Measurements from ENCODE around the gene CBX4.

Gene CBX4

DNA sequence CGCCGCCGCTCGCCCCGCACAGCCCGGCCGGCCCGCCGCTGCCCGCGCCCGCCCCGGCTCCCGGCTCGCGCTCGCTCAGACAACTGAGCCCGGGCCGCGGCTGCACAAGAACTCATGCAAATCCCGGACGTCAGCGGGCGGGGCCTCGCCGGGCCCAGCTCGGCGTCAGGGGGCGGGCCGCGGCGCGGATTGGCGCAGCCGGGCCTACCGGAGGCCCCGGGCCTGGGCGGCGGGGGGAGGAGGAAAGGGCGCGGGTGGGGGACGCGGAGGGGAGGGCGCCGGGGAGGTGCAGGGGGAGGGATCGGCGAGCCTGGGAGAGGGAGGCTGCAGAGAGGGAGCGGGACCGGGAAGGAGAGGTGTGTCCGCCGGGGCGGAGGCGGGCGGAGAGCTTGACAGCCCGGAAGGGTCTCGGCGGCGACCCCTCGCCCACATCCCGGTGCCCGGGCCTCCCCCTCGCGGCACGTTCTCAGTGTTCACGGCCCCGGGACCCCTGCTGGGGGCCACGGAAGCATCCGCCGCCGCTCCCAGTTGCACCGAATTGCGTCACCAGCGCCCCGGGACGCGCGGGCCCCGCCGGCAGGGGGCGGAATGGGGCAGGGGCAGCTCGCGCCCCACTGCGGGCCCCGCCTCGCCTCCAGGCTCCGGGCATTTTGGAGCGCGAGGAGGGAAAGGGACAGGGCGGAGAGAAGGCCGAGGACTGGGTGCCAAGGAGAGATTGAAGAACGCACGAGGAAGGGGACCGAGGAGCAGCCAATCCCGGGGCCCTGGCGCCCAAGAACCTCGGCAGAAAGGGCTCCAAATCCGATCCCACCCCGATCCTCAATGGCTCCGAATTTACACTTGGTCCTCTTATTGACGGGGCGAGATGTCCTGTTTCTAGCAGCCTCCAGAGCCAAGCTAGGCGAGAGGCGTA lies at the start of gene CBX4:
Gene CBX4 (minus strand): TSS at position 85 of the 913 bp plus-strand sequence. CDS start 189 bp downstream, outside the sequence.
- DNase-seq (ENCODE audit: low spot score), result peak; percentile 92

DNA sequence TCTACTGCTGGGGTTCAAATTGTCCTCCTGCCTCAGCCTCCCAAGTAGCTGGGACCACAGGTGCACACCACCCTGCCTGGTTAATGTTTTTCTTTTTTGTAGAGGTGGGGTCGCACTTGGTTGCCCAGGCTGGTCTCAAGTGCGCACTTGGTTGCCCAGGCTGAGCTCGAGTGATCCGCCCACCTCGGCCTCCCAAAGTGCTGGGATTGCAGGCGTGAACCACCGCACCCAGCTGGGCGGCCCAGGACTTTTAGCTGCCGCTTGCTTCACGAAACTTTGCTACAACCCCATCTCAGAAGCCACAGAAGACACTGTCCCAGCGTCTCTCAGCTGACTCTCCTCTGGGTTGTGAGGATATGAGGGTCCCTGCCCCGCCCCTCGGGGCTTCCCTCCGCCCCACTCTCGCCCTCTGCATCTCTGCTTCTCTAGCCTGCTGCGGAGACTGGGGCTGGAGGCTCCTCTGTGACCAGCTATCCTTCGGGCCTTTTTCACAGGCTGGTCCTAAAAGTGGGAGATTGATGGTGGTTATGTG lies 48.8 kb upstream of the CBX4 start:
- no peak for DNase-seq (ENCODE audit: low spot score)

DNA sequence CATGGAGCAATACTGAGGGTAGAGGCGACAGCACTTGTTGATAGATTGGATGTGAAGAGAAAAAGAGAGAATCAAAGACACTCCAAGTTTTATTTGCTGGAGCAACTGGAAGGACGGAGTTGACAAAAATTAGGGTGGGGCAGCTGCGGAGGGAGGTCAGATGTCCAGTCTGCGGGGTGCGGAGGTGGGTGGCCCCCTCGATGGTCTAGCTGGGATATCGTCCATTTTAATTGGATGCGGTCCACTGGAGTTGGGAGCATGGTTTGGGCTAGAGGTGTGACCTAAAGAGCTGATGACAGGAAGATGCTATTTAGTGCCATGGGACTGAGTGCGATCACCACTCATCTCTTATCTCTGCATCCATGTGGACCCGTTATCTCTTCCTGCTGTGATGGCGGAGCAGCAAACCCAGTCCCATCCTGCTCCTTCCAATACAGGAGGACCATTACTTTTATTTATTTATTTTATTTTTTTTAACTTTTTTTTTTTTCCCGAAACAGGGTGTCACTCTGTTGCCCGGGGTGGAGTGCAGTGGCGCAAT lies 48.3 kb upstream of the CBX4 start:
- DNase-seq (ENCODE audit: low spot score), result no peak

DNA sequence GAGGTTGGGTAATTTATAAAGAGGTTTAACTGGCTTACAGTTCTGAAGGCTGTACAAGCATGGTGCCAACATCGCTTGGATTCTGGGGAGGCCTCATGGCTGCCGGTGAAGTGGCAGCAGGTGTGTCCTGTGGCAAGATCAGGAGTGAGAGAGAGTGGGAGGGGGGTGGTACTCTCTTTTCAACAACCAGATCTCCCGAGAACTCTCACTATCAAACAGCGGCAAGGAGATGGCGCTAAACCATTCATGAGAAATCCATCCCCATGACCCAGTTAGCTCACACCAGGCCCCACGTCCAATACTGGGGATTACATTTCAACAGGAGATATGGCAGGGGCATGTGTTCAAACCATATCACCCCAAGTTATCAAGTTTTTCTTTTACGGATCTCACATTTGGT lies 44.0 kb upstream of the CBX4 start:
- DNase-seq (ENCODE audit: low spot score), result no peak

DNA sequence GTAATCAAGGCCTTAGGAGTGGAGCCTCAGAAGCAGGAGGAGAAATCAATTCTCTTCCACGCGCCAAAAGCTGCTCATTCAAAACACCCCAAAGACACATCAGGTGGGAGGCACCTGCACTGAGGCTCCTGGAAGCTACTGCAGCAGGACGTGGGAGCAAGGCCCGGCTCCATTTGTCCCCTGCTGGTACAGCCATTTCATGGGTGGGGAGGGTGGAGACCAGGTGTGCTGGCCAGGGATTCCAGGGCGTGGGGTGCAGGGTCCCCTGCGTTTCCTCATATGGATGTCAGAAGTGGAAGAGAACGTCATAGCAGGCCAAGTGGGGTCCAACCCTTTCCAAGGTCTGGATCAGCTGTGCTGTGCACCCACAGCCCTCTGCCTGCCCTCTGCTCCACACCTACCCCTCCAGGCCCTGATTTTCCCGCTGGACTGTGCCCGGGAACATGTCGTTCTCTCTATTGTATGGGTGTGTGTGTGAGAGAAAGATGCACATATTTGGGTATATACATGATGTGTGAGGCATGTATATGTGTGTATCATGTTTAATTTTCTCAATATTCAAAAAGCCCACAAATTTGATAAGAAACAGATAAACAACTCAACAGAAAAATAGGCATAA lies 39.2 kb upstream of the CBX4 start:
- no peak for DNase-seq (ENCODE audit: low spot score)

DNA sequence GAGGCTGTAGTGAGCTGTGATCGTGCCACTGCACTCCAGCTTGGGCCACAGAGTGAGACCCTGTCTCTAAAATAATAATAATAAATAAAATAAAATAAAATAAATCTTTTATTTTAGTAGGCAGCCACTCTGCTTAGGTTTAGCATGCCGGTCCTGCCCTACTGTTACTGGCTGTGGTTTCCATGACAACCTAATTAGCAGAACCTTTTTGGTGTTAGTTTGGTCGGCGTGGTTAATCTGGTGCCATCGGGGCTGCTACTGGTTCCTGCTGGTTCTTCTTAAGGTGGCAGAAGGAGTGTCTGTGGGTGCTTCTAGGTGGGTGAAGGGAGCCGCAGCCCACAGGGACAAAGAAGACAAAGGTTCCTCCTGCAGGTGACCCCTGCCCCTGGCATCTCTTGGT lies 37.8 kb upstream of the CBX4 start:
- DNase-seq (ENCODE audit: low spot score), result no peak

DNA sequence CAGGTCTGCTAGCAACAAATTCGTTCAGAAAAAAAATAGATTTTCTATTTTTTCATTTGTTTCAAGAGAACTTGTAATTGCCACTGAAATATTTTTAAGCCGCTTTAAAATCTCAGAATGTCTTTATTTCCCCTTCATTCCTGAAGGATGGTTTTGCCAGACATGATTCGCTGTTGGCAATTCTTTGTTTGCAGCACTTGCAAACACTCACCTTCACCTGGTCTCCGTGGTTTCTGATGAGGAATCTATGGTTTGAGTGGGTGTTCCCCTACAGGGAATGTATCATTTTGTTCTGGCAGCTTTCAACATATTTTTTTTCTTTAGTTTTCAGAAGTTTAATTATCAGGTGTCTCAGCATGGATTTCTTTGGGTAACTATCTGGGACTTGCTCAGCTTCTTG lies 36.3 kb upstream of the CBX4 start:
- no peak for DNase-seq (ENCODE audit: low spot score)

DNA sequence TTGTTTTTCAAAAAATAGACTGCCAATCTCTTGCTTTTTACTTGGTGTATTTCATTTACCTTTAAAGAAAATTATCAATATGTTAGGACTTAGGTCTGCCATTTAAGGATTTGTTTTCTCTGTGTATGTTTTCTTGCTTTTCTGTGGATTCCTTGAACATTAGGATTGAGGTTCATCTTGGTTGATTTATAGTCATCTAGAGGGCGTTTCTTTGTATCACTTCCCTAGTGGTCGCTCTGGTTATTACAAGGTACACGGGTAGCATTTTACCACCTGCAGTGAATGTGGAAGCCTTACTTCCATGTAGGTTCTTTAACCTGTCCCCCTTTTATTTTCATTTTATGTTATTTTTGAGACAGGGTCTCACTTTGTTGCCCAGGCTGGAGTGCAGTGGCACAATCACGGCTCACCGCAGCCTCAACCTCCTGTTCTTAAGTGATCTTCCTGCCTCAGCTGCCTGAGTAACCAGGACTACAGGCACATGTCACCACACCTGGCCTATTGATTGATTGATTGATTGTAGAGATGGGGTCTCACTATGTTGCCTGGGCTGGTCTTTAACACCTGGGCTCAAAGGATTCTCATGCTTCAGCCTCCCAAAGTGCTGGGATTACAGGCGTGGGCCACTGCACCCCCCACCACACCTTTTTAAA lies 35.2 kb upstream of the CBX4 start:
- peak; percentile 53 for DNase-seq (ENCODE audit: low spot score)

DNA sequence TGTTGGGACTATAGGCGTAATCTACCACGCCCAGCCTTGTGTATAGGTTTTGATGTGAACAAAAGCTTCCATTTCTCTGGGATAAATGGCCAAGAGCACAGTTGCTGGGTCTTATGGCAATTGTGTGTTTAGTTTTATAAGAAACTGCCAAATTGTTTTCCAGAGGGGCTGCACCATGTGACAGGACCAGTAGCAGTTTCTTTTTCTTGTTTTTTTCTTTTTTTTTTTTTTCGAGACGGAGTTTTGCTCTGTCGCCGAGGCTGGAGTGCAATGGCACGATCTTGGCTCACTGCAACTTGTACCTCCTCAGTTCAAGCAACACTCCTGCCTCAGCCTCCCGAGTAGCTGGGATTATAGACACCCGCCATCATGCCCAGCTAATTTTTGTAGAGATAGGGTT lies 34.3 kb upstream of the CBX4 start:
- DNase-seq (ENCODE audit: low spot score), result no peak

DNA sequence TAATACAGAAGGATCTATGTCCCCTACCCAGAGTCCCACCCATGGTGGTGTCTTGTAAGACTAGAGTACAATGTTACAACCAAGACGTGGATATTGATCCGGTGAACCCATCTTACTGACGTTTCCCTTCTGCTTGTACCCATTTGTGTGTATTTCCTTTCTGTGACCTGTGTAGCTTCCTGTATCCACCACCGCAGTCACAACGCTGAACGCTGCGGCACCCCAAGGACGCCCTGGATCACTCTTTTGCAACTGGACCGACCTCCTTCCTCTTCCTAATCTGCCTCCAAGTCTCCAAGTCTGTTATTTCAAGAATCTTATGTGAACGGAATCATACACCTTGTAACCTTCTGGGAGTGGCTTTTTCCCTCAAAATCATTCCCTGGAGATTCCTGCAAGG lies 33.5 kb upstream of the CBX4 start:
- DNase-seq (ENCODE audit: low spot score), result no peak

DNA sequence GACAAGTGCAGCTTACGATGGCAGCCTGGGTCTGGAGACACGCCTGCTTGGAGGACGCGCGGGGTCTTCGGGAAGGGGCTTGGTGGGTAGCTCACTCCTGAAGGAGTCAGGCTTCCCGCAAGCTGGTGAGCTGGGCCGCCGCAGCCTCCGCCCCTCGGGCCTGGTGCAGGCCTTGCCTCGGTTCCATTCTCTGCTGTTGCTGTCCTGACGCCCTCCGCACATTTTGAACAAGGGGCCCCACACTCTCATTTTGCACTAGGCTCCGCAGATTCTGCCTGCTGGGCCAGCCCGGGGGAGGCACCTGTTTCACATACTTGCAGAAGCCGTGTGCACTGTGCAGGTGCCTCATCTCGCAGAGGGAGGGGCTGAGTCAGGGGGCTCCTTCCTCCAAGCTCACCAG lies 31.9 kb upstream of the CBX4 start:
- DNase-seq (ENCODE audit: low spot score), result no peak

DNA sequence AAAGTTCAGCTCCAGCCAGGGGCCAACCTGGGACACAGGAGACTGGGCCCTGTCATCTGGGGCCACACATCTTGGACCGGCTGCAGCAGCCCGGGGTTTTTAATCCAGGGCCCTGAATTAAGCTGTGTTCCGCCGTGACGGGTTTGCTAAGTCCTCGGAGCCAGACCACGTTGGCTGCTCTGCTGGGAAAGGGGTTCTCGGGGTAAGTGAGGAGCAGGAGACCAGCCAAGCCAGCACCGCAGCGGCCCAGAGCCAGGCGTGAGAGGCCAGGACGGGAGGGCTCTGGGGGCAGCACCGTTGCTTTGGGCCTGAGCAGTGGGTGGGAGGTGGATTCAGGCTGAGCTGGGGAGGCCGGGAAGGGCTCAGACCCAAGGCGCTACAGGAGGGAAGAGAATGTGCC lies 31.3 kb upstream of the CBX4 start:
- no peak for DNase-seq (ENCODE audit: low spot score)

DNA sequence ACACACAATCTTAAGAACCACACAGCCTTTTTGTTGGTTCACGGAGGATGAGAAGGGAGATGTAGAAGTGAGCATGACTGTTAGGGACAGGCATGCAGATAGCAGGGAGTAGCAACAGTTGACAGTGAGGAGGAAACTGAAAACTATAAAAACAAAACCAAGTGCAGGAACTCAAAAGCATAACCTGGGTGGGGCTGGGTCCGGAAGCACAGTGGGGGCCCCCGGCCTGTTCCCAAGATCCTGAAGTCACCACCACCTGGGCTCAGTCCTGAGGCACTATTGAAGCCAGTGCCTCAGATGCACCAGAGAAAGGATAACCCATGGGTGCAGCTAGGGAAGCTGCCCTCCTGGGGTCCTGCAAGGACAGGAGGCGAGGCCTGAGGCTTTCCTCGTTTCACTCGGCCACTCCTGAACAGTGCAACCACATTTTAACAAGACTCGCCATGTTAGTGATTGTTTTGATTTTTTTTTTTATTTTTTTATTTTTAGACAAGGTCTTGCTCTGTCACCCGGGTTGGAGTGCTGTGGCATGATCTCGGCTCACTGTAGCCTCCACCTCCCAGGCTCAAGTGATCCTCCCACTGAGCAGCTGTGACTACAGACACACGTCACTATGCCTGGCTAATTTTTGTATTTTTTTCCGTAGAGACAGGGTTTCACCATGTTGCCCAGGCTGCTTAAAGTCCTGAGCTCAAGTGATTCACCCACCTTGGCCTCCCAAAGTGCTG lies 27.7 kb upstream of the CBX4 start:
- DNase-seq (ENCODE audit: low spot score), result no peak

DNA sequence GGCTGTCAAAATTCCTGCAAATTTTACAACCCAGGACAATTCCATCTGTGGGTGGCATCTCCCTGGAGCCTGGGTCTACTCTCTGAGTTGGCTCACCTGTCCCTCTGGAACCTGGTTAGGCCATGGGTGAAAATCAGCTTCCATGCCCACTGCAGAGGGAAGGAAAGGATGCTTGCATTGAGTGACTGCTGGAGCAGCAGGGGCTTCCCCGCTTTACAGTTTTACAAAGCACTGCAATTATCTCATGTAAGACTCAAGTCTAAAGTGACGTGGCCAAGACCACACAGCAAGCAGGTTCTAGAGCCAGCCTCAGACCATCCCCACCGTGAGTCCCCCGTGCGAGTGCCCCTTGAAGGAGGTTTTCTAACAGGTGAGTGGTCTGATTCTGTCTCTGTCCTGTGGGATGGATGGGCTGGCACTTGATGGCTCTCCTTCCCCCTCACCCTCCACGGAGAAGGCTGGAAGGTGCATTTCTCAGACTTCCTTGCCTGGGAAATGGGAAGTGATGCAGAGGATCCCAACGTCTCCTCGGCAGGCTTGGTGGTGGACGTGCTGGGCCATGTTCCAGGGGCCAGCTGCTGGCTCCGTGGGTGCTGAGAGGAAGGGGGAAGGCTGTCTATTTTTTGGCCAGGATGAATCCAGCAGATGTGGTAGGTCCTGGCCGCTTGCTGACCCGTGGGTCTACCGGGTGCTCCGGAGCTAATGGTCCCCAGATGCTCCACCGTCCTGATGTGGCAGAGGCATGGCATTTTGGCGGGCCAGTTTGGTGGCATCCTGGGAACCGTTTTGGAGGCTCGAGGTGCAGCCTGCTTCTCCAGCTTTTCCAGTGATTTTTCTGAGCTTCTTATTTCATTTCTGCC lies 26.3 kb upstream of the CBX4 start:
- DNase-seq (ENCODE audit: low spot score), result no peak

DNA sequence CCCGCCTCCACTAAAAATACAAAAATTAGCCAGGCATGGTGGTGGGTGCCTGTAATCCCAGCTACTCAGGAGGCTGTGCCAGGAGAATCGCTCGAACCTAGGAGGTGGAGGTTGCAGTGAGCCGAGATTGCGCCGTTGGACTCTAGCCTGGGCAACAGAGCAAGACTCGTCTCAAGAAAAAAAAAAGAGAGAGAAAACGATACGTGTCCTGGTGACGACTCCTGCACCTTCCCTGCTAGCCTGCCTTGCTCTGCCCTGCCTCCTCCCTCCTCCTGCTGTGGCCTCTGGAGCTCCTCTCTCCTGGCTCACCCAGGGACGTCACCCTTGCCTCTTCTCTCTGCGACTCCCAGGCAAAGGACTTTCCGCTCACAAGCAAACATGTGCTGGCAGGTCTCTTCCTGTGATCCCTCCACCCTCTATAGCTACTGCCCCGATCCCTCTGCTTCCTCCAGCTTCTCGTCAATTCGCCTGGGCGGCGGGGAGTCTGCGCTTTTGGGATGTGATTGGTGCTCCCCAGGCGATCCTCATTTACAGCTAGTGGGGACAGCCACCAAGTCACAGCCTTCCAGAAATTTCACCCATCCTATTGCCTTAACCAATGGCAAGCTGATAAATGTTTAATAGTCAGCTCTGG lies 25.5 kb upstream of the CBX4 start:
- DNase-seq (ENCODE audit: low spot score), result no peak

DNA sequence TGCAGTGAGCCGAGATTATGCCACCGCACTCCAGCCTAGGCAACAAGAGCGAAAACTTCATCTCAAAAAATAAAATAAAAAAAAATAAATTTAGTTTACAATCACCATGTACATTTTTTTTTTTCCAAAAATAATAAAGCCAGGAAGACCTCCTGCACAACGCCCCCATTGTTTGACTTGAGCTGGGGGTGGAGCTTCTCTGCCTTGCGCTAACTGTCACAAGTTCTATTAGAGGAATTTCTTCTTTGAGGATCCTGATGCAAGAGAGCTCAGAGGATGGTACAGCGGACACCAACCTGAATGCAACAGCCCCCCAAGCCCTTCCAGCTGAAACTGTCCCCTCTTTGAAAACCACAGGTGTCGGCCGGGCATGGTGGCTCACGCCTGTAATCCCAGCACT lies 24.9 kb upstream of the CBX4 start:
- no peak for DNase-seq (ENCODE audit: low spot score)

DNA sequence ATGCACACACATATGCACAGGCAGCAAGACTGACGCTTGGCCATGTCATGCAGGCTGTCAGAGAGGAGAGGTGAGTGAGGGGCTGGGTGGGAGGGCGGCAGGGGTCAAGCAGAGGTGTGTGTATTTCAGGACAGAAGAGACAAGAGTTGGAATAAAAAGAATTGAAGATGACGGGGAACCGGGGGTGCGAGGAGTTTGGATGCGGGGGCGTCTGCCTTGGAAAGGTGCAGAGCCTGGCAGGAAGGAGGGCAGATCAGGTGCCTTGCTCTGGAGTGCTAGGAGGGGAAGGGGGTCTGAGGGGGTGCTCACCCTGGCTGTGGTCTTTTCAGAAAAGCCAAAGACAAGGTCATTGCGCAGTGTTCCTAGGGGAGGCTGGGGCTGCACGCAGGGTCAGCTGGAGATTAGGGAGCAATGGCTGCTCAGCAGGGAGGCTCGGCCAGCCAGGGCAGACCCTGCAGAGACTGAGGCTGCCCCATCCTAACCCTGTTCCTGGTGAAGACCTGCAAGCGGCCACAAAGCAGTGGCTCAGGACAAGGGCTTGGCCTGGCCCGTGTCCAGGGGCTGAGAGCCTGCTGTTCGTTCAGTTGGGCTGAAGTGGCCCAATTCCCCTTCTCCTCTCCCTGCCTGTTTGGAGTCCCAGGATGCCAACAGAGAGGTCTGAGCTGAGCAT lies 23.7 kb upstream of the CBX4 start:
- DNase-seq (ENCODE audit: low spot score), result no peak

DNA sequence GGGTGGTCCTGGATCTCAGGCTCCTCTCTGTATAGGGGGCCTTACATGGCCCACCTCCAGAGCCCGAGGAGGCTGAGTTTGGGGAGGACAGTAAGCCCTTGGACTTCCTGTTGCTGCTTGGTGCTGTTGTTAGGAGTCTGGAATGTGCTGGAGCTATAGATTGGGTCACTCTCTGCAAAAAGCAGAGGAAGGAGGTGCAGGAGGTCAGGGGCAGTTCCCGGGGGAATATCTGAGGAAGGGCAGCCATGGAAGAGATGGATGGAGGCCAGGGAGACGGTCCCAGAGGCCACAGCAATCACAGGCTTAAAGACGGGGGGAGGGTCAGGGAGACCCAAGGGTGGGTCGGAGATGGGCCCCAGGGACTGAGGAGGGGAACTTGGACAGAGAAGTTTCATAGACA lies 23.0 kb upstream of the CBX4 start:
- no peak for DNase-seq (ENCODE audit: low spot score)

DNA sequence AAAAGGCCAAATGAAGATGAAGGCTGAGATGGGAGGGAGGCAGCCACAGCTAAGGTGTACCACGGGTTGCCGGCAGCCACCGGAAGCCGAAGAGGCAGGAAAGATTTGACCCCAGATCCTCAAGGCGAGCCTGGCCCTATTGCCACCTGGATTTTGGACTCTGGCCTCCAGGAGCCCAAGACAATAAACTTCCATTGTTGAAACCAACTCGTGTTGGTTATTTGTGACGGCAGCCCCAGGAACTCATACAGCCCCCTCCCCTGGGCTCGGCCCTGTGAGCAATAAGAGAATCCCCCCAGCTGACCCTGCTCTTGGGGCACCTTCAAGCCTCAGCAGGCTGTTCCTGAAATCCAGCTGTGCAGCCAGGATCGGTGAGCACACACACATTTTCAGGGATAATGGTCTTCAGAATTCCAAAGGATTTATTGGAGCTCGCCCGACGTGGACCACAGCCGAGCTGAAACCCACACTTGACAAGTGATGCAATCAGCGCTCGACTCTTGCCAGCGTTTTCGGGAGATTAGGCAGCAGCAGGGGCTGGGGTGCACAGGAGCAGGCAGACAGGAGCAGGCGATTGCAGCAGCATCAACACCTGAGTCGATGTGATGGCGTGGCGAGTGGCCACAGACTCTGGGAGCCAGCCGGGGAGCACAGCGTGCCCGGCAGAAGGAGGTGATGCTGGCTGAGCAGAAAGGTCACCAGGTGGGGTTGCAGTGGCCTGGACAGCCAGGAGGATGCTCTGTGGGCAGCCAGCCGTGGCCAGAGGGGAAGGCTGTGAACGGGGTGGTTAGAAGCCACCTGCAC lies 22.4 kb upstream of the CBX4 start:
- no peak for DNase-seq (ENCODE audit: low spot score)
